ENCODE data around the gene PXMP2.

PXMP2 gene

DNA sequence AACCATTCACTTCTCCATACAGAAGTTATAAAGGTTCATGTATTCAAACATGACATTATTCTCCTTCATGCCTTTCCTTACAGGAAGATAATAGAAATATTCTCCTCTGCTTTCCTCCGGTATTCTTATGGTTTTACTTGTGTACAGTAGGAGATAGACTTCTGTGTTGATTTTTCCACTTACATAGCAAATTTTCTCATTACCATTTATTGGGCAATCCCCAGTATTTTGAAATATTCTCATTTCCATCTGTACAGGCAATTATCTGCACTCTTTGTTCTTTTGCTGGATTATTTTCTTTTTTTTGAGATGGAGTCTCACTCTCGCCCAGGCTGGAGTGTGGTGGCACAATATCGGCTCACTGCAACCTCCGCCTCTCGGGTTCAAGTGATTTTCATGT lies 11.0 kb downstream of the PXMP2 start:
- no peak for DNase-seq

DNA sequence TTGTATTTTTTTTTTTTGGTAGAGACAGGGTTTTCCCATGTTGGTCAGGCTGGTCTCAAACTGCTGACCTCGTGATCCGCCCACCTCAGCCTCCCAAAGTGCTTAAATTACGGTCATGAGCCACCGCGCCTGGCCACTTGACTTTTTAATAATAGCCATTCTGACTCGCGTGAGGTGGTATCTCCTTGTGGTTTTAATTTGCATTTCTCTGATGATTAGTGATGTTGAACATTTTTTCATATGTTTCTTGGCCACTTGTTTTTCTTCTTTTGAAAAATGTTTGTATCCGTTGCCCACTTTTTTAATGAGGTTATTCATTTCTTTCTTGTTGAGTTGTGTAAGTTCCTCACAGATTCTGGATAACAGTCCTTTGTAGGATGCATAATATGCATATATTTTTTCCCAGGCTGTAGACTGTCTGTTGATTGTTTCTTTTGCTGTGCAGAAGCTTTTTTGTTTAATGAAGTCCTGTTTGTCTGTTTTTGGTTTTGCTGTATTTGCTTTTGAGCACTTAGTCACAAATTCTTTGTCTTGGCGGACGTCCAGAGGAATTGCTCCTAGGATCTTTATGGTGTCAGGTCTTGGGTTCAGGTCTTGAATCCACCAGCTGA lies 12.9 kb downstream of the PXMP2 start:
- DNase-seq: no peak

DNA sequence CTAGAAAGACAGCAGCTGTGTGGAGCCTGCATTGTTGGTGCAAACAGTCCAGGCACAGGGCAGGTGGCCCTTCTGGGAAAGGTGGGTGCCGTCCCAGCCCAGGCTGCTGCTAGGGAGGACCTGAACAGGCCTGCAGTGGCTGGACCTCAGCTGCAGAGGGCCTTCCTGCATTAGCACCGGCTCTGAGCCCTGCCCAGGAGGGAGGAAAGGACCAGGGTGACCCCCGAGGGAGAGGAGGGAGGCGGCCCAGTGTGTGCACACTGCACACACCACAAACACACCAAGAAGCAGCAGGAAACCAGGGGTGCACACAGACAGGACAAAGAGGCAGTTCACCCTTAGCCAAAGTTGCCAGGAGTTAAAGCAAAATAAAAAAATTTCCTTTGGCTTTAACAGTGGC lies 15.3 kb downstream of the PXMP2 start:
- no peak for DNase-seq

DNA sequence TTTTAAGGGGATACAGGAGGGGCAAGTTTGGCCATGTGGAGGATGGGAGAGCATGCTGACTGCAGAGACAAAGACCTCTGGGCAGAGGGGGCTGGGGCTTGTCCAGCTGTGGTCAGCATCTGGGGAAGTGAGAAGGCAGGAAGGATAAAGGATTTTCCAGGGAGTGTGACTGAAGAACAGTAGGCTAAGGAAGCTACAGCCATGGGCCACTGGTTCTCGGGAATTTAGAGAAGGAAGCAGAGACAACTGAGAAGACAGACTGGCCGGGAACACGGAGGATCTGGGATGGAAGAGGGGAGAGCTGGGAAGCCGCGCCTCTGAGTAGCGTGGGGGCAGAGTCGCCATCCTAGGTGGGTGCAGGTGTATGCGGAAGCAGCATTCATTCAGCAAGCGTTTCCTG lies 16.3 kb downstream of the PXMP2 start:
- DNase-seq: no peak

DNA sequence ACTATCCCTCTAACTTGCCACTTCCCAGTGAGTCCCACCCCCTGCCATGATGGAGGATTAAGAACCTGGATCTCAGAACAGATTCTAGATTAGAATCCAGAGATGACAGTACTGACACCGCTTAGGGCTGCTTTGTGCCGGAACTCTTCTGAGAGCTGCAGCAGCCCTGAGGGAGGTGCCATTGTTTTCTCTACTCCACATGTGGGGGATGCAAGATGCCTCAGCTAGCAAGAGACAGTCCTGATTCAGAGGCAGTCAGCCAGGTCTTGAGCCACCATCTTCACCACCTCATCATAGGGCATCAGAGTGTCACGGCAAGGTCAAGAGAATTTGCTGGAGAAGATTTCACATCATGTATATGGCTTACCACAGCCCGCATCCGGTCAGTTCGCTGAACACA lies 19.9 kb downstream of the PXMP2 start:
- no peak for DNase-seq

DNA sequence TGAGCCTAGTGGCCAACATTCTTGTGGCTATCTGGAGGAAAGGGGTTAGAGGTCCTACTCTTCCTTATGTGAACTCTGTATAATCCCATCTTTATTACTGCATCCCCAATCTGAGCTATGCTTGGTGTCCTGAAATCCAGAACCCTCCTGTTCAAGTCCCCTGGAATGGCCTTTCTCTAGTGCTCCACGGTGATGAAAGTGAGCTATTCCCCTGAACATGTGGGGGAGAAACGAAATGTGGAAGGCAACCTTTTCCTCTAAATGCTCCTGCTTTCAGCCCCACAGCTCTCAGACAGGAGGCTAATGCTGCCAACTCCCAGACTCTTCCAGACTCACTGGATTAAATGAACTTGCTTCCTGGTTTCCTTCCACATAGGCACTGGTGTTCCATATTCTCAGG lies 20.8 kb downstream of the PXMP2 start:
- DNase-seq: no peak

DNA sequence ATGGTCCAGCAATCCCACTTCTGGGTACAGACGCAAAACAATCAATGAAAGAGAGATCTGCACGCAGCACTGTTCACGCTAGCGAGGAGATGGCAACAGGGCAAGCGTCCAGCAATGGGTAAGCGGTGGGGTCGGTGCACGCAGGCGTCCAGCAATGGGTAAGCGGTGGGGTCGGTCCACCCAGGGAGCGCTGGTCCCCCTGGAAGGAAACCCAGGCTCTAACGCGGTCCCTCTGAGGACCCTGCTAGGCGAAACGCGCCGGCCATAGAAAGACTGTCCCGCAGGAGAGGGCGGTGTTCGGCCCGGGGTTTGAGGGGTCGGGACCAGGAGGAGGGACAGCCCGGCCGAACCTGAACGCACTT lies 22.6 kb downstream of the PXMP2 start:
- DNase-seq: no peak

DNA sequence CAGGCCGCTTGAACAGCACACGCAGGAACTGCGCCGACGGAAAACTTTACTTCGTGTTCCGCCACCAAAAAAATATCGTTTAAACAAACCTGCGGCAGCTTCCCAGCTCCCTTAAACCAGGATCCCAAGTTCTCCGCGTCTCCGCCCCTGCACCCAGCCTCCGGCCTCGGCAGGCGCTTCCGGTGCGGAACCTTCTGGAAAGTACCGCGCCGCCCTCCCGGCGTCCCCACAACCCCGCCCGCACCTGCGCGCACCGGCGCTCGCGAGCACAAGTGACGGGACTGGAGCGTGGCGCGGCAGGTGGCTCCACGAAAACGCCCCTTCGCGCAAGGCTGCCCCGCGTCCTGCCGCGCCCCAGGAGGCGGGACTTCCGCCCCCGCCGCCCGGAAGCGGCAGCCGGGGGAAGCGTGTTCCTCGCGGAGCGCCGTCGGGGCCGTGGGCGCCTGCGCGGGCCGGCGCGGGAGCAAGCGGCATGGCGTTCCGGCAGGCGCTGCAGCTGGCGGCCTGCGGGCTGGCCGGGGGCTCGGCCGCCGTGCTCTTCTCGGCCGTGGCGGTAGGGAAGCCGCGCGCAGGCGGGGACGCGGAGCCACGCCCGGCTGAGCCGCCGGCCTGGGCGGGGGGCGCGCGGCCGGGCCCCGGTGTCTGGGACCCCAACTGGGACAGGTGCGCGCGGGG lies 23.2 kb downstream of the PXMP2 start, which contains the start of gene PGAM5:
TSS of gene PGAM5 (plus strand) at position 438 of the 675 bp plus-strand sequence. CDS start at position 473, 35 bp downstream.
- DNase-seq: peak; percentile 94

DNA sequence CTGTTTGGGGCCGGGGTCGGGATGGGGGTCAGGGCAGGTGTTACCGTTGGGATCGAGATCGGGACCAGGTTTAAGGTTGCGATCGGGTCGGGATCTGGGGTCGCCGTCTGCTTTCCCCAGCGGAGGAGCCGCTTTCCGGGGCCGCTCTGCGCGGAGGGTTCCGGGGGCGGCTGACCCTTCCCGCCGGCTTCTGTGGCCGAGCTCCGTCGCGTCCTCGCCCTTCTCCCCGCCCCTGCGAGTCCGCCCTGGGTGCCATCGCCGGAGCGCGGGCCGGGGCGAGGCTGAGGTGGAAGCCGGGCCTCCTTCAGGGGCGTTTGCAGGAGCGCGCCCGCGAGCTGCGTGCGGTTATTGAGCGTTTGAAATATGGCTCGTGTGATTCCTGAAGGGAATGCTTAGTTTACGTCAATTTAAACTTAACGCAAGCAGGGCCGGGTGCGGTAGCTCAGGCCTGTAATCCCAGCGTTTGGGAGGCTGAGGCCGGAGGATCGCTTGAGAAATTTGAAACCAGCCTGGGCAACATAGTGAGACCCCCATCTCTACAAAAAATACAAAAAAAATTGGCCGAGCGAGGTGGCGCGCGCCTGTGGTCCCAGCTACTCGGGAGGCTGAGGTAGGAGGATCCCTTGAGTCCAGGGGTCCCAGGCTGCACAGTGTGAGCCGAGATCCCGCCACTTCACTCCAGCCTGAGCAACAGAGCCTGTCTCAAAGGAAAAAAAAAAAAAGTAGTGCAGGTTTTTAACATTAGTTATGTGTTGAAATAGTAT lies 23.9 kb downstream of the PXMP2 start:
- peak; percentile 12 for DNase-seq

DNA sequence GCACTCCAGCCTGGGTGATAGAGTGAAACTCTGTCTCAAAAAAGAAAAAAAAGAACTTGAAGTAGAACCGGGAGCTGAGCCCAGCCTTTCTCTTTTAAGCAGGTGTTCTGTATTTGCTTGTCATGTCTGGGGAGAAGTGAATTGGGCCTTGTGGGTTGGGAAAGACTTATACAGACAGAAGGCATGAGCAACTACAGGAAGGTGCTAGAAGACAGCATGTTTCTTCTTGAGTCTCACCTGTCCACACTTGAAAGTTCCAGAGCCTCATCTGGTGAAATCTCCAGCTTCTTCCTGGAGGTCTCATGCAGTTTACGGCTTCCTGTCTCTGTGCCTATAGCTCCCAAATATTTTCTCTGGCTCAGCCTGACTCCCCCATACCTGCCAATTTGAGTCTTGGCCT lies 25.7 kb downstream of the PXMP2 start:
- no peak for DNase-seq

DNA sequence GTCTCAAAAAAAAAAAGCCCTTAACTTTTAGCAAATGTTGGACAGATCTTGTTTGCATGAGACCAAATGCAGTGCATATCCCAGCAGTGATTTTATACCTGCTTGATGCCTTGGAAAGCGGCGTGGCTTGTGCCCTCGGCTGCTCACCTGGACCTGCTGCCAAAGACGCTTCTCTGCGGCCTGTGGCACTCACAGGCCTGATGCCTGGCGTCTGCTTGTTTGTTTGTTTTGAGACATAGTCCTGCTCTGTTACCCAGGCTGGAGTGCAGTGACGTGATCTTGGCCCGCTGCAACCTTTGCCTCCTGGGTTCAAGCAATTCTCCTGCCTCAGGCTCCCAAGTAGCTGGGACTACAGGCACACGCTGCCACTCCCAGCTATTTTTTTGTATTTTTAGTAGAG lies 28.5 kb downstream of the PXMP2 start:
- no peak for DNase-seq

DNA sequence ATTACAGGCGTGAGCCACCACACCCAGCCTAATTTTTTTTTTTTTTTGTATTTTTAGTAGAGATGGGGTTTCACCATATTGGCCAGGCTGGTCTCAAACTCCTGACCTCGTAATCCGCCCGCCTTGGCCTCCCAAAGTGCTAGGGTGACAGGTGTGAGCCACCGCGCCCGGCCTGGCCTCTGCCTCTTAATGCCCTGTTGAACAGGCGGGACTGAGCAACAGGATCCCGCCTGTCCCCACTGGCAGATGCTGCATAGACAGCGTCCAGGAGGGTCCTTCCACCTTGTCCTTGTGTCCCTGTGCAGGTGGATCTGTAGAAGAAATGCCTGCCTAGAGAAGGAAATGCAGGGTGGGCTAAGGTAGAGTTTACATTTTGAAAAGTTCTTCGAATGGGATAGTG lies 29.0 kb downstream of the PXMP2 start:
- DNase-seq: no peak

DNA sequence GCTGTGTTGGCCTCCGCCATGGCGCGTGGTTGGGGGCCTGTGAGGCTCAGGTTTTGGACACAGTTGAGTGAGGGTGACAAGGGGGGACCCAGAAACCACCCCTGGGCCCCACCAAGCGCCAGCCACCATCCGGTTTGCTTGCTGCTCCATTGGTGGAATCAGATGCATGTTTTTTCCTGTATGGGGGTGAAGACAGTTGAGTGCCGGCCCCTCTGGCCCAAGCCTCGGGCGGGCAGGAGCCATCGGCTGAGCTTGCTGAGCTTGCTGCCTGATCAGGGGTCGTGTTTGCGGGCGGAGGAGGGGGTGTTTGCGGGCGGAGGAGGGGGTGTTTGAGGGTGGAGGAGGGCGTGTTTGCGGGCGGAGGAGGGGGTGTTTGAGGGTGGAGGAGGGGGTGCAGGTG lies 29.6 kb downstream of the PXMP2 start:
- DNase-seq: no peak

DNA sequence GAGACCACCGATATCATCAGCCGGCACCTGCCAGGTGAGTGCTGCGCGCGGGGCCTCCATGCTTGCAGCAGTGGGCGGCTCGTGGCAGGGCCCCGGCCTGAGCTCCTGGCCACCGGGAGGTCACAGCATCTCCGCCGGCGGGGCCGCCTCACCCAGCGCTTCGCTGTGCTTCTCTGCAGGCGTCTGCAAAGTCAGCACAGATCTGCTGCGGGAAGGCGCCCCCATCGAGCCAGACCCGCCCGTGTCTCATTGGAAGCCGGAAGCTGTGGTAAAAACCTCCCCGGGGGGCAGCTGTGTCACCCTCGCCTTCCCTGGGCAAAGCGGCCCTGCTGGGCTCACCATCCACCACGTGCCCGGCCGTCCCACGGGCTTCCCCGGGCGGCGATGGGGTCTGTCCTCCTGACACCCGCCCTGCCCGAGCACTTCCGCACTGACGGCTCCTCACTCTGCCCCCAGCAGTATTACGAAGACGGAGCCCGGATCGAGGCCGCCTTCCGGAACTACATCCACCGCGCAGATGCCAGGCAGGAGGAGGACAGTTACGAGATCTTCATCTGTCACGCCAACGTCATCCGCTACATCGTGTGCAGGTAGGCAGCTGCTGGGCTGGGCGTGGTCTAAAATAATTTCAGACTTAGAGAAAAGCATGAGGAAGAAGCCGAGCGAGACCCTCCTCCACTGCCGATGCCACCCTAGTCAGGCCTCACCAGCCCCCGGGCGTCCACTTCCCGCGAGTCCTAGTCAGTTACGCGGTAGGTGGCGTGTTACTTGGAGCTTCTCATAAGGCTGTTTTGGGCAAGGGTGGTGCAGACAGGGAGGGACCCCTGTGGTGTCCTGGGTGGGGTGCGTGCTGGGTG lies 30.4 kb downstream of the PXMP2 start:
- no peak for DNase-seq

DNA sequence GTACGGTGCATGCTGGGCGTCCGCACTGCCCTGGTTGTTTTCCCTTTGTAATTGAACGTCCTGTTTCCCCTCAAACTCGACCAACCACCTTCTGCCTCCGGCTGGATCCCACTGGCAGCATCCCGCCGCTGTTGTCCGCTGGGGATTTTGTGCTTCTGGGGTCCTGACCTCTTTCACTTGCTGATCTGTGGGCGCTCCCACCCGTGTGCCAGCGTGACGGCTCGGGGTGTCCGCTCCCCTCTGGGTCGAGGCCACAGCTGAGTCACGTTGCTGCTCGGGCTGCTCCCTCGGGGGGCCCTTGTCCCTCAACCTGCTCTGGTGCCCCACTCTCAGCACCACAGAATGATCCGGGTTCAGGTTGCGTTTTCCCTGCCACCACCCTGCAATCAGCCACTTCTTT lies 31.3 kb downstream of the PXMP2 start:
- no peak for DNase-seq

DNA sequence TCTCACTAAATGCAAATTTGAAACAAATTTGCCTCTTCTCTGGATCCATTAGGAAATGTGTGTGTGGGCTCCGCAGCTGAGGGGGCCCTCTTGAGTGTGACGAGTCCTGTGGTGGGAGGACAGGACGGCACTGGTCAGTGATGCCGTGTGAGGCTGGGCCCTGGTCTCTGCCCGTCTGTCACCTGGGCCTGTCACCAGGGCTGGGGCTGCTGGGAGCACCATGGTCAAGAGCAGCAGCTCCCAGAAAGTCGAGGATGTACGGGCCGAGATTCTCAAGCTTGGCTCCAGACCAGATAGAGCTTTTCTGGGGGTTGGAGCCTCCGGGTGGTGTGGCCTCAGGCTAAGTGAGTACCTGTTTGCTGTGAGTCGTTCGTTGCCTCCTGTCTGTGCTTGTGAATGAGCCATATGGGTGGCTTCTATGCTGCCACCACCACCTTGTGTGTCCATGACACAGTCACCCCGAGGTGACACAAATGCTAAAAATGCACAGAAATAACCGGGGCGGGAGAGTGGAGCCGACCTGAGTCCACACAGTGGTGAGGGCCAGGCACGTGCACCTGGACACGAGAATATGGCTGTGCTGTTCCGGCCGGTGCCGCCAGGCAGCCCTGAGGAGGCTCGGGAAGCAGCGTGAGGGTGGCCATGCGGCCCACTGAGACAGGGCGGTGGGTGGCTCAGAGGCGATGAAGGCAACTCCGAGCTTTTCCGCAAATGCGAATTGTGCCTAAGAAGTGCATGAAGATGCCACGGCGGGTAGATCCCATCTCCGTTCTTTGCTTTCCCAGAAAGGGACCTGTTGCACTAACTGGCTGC lies 32.0 kb downstream of the PXMP2 start:
- DNase-seq: no peak

DNA sequence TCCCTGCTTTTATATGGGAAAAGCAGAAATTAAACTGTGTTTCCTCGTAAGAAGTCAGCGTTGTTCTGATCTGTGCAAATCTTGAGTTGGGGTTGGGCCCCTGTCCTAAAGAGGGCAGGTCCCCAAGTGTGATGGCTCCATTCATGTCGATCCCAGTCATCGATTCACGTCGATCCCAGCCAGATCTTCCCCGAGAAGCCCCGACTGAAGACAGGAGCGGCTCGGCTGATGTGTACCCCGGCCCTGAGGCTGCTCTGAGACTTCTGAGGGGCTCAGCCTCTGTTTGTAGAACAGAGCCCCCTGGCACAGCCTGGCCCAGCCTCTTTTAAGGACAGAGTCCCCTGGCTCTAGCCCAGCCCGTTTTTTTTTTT lies 32.6 kb downstream of the PXMP2 start:
- no peak for DNase-seq

DNA sequence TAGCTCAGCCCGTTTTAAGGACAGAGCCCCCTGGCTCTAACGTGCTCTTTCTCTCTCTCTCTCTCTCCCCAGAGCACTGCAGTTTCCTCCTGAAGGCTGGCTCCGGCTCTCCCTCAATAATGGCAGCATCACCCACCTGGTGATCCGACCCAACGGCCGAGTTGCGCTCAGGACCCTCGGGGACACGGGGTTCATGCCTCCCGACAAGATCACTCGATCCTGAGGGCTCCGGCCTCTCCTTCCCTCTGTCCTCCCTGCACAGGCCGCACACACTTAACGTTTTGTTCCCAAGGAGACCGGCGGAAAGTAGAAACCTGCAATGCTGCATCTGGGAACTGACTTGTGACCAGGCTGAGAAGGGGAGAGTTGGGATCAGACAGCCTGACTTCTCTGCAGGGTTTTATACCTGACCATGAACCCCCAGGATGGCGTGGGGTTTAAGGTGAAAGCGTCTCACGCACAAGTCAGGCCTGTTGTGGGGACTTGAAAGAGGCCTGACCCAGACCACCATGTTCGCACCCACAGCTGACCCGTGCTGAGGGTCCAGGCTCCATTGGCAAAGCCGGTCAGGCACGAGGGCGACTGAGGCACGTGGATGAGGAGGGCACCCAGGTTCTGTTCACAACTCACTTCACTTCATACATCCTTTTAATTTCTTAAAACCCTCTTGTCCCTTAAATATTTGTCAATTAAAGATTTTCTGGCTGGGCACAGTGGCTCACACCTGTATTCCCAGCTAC lies 33.4 kb downstream of the PXMP2 start:
- no peak for DNase-seq

DNA sequence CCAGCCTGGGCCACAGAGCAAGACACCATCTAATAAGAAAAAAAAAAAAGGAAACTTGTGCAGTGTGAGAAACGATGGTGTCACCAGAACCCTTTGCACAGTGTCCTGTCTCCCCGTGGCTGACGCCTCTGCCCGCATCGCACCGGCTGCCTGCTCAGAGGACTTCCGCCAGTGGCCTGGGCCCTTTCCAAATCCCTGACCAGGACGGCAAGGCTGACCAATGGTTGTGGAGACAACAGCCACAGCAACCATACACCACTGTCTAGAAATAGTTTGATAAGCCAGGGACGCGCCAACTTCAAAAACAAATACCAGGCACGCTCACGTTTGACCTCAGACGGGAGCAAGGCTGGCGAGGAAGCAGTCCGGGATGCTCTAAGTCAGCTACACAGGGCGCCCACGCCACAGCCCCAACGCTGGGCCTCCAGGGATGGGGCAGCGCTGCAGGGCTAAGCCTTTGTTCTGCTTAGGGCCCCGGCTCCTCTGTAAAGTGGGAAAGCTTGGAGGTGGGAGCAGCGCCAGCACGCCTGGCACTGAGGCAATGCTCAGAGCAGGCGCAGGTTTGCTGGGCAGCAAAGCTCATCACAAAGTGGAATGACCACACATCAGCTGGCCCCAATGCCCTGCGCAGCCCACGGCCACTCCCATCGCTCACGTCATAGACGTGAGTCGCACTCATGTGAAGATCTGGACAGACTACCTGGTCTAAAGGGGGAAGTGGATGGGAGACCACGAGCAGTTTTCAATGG lies 35.8 kb downstream of the PXMP2 start:
- DNase-seq: no peak

DNA sequence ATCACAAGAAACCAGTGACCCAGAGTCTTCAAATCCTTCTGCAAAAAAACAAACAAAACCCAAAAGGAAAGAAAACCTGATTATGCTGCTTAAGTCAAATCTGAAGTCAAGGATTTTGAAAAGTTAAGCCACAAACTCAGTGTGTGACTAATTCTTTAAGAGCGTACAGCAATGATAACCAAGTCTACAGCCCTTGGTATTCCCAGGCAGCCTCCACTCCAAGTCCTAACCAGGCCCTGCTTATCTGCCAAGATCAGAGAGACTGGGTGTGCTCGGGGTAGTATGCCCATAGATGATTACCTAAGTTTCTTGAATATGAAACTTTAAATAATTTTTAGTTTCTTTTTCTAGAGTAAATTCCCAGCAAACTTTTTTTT lies 36.4 kb downstream of the PXMP2 start:
- DNase-seq: no peak
